ENCODE results near the gene RHBDL1. TPM values are rescaled to one million over a fixed set of nuclear protein-coding genes. Genes with fewer than 3 reads are reported as not detected.
A peak's percentile ranks its signal among the peaks of the same experiment; 100 is the strongest.

The RHBDL1 gene
- total RNA-seq, 3 donors from 2014 or later (not counting 1 experiment from before 2014, with no cell fraction given), result 2.9 to 4.2 (median 4.2) TPM

DNA sequence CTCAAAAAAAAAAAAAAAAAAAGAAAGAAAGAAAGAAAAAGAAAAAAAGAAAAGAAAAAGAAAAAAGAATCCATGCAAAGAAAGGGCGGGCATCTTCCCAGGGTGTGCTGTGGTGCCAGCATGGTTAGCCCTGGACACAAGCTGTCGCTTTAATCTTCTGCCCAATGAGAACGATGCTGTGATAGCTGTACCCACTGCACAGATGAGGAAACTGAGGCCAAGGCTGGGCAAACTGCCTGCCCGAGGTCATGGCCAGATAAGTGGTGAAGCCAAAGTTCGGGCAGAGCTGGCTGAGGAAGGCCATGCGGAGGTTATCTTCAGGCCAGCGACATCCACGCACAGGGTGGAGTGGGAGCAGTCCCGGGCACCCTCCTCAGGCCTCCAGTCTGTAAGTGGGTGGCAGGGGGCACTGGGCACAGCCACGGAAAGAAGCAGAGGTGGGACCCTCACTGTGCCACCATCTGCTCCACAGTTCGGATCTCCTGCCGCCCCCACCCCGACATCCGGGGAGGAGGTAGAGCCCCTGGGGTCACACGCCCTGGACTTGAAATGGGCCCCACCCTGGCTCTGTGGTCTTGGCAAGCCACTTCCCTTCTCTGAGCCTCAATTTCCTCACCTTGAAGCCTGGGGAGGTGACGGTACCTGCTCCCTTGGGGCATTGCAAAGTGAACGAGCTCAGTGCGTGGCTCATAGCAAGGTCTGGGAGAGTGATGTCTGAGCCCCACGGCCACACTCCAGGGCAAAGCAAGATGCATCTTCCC lies 23.6 kb downstream of the RHBDL1 start:
- Histone ChIP-seq H3K27ac (ENCODE audit: low read length) (no peak overlapping the region), H3K4me1 (ENCODE audit: control insufficient read depth, insufficient read depth, low read length) (peaks cover 42% of the 10 kb centered on the region), H3K4me3 (ENCODE audit: low read length) (no peak overlapping the region), H3K9me3 (ENCODE audit: control insufficient read depth, insufficient read depth, low read length) (peaks cover 3% of the 10 kb centered on the region), H3K27me3 (ENCODE audit: control insufficient read depth, insufficient read depth, low read length) (peaks cover 56% of the 10 kb centered on the region), H3K36me3 (ENCODE audit: control insufficient read depth, insufficient read depth, low read length) (no peaks in the 10 kb centered on the region)
- intact Hi-C loops (cut with micrococcal nuclease), result no loop called here
- TF ChIP-seq, protein P1, sequence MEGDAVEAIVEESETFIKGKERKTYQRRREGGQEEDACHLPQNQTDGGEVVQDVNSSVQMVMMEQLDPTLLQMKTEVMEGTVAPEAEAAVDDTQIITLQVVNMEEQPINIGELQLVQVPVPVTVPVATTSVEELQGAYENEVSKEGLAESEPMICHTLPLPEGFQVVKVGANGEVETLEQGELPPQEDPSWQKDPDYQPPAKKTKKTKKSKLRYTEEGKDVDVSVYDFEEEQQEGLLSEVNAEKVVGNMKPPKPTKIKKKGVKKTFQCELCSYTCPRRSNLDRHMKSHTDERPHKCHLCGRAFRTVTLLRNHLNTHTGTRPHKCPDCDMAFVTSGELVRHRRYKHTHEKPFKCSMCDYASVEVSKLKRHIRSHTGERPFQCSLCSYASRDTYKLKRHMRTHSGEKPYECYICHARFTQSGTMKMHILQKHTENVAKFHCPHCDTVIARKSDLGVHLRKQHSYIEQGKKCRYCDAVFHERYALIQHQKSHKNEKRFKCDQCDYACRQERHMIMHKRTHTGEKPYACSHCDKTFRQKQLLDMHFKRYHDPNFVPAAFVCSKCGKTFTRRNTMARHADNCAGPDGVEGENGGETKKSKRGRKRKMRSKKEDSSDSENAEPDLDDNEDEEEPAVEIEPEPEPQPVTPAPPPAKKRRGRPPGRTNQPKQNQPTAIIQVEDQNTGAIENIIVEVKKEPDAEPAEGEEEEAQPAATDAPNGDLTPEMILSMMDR (IDR thresholded peaks at IDR 0.05), result no peak
- WGBS (ENCODE audit: insufficient coverage), result 63% methylated on average over 19 of the region's 19 CpGs
- DNase-seq, result no peak
- Mint-ChIP-seq H3K36me3 (no peaks in the 10 kb centered on the region), H3K9me3 (no peaks in the 10 kb centered on the region), H3K27me3 (ENCODE audit: low read depth in 2 of 2) (peaks cover 11 to 21% of the 10 kb centered on the region in 2 donors), H3K4me3 (no peak overlapping the region), H3K27ac (no peak overlapping the region), H3K4me1 (peaks cover 4 to 5% of the 10 kb centered on the region in 2 donors)
- no peak for ATAC-seq

- Mint-ChIP-seq H3K4me1 (peaks cover 0 to under 1% of the 10 kb centered on the region in 2 donors), H3K27me3 (ENCODE audit: low read depth in 2 of 2) (peaks cover 11 to 17% of the 10 kb centered on the region in 2 donors), H3K27ac (no peak overlapping the region), H3K9me3 (no peaks in the 10 kb centered on the region), H3K4me3 (no peak overlapping the region), H3K36me3 (no peaks in the 10 kb centered on the region)
- DNase-seq (peak in 1 of 2 donors; percentile 73), ATAC-seq (peak; percentile 56 to 92 (median 78))
- Histone ChIP-seq H3K27ac (ENCODE audit: low read length) (no peak overlapping the region), H3K4me1 (ENCODE audit: control insufficient read depth, insufficient read depth, low read length) (peaks cover 25% of the 10 kb centered on the region), H3K9me3 (ENCODE audit: control insufficient read depth, insufficient read depth, low read length) (peaks cover 3% of the 10 kb centered on the region), H3K4me3 (ENCODE audit: low read length) (no peak overlapping the region), H3K36me3 (ENCODE audit: control insufficient read depth, insufficient read depth, low read length) (no peaks in the 10 kb centered on the region), H3K27me3 (ENCODE audit: control insufficient read depth, insufficient read depth, low read length) (peaks cover 51% of the 10 kb centered on the region)
- intact Hi-C loops (cut with micrococcal nuclease), result no loop called here
- WGBS (ENCODE audit: insufficient coverage), result 7% methylated on average over 76 of the region's 76 CpGs
- TF ChIP-seq, protein P1 (IDR thresholded peaks at IDR 0.05), result no peak
Observed at GRCh38 chr16:700684-701584, 25.5 kb downstream of the RHBDL1 start.

DNA sequence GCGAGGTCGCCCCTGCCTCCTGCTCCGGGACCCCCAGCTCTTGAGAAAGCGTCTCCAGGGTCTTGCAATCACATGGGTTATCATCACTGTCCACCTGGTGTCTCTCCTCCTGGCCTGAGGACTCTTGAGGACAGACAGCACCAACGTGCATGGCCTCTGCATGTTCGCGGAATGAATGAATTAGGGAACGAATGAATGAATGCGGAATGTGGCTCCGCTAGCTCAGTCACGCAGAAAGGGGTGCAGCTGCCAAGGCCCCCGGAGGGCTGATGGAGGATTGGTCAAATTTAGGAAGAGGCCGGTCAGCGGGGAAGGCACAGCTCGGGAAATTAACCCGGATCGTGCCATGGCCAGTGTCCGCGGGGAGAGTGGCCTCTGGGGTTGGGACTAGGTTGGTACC lies 26.9 kb downstream of the RHBDL1 start:
- no peak overlapping the region for H3K27ac ChIP-seq (ENCODE audit: low read length)
- H3K27me3 ChIP-seq (ENCODE audit: control insufficient read depth, insufficient read depth, low read length), result peaks cover 47% of the 10 kb centered on the region
- Mint-ChIP-seq H3K4me1 (no peaks in the 10 kb centered on the region), H3K9me3 (no peaks in the 10 kb centered on the region), H3K27ac (no peak overlapping the region), H3K36me3 (no peaks in the 10 kb centered on the region), H3K27me3 (ENCODE audit: low read depth in 2 of 2) (peaks cover 11 to 19% of the 10 kb centered on the region in 2 donors), H3K4me3 (no peak overlapping the region)
- H3K4me3 ChIP-seq (ENCODE audit: low read length), result no peak overlapping the region
- H3K4me1 ChIP-seq (ENCODE audit: control insufficient read depth, insufficient read depth, low read length), result peaks cover 26% of the 10 kb centered on the region
- DNase-seq, result no peak
- intact Hi-C loops (cut with micrococcal nuclease), result no loop called here
- TF ChIP-seq, protein P1 (IDR thresholded peaks at IDR 0.05), result no peak
- peaks cover 3% of the 10 kb centered on the region for H3K9me3 ChIP-seq (ENCODE audit: control insufficient read depth, insufficient read depth, low read length)
- 89% methylated on average over 19 of the region's 19 CpGs for WGBS (ENCODE audit: insufficient coverage)
- H3K36me3 ChIP-seq (ENCODE audit: control insufficient read depth, insufficient read depth, low read length), result no peaks in the 10 kb centered on the region
- ATAC-seq, result no peak

Measured in natural killer cell (primary cell).